Fibroblast of skin of left biceps (primary cell): ENCODE data around the gene GLB1L3.
A peak's percentile ranks its signal among the peaks of the same experiment; 100 is the strongest.

Experiments used
- DNase-seq, 2 experiments: peaks; one replicate each; pipeline ENCODE4 v3.0.0-alpha.2; 2013; ENCODE audit warnings: low read depth in 2 of 2

Gene GLB1L3

GRCh38 chr11:134275534-134276395, at the start of gene GLB1L3:
GLB1L3 (plus strand) TSS chr11:134276379; CDS start chr11:134276741, 362 bp downstream.
- no peak for DNase-seq

GRCh38 chr11:134226806-134227325, 49.3 kb upstream of the GLB1L3 start:
- DNase-seq = no peak

- peak; percentile 18 to 26 for DNase-seq
These were observed 47.6 kb upstream of the GLB1L3 start for GRCh38 chr11:134228625-134229024.

- no peak for DNase-seq
These were observed 46.9 kb upstream of the GLB1L3 start for GRCh38 chr11:134229126-134229790.

- no peak for DNase-seq
These were observed 45.8 kb upstream of the GLB1L3 start for GRCh38 chr11:134230339-134230738.

- DNase-seq = no peak
These were observed 44.1 kb upstream of the GLB1L3 start for GRCh38 chr11:134231958-134232659.

GRCh38 chr11:134233729-134234179, 42.4 kb upstream of the GLB1L3 start:
- no peak for DNase-seq

- DNase-seq = no peak
These were observed 40.8 kb upstream of the GLB1L3 start for GRCh38 chr11:134235399-134235798.

- DNase-seq = no peak
These were observed 39.2 kb upstream of the GLB1L3 start for GRCh38 chr11:134236834-134237556.

- DNase-seq = no peak
These were observed 38.6 kb upstream of the GLB1L3 start for GRCh38 chr11:134237557-134237922.

- DNase-seq = no peak
These were observed 37.2 kb upstream of the GLB1L3 start for GRCh38 chr11:134238956-134239355.

GRCh38 chr11:134240592-134240991, 35.6 kb upstream of the GLB1L3 start:
- no peak for DNase-seq

- DNase-seq = no peak
These were observed 33.8 kb upstream of the GLB1L3 start for GRCh38 chr11:134242376-134242775.

- no peak for DNase-seq
These were observed 32.3 kb upstream of the GLB1L3 start for GRCh38 chr11:134243913-134244312.

GRCh38 chr11:134244593-134244992, 31.6 kb upstream of the GLB1L3 start:
- DNase-seq = no peak

GRCh38 chr11:134245434-134245833, 30.7 kb upstream of the GLB1L3 start:
- DNase-seq = no peak

- no peak for DNase-seq
These were observed 30.1 kb upstream of the GLB1L3 start for GRCh38 chr11:134246100-134246499.

- DNase-seq = no peak
These were observed 29.5 kb upstream of the GLB1L3 start for GRCh38 chr11:134246678-134247077.

- no peak for DNase-seq
These were observed 27.2 kb upstream of the GLB1L3 start for GRCh38 chr11:134248910-134249480.

- DNase-seq = no peak
These were observed 25.9 kb upstream of the GLB1L3 start for GRCh38 chr11:134250246-134250645.

GRCh38 chr11:134250675-134251074, 25.5 kb upstream of the GLB1L3 start:
- no peak for DNase-seq
